CD4-positive, CD25-positive, alpha-beta regulatory T cell (primary cell): ENCODE results near the gene CRB1. TPM values are rescaled to one million over a fixed set of nuclear protein-coding genes. Genes with fewer than 3 reads are reported as not detected.
"Not testable (repeated sequence)": the region's sequence is repeated elsewhere in the genome, so short reads cannot be mapped to it uniquely, and the experiment has no call there.

Source experiments
- ATAC-seq, 2 donors: fragments of 150-1000 bp; cut with Tn5 transposase; one replicate each; pipeline ENCODE4 v1.10.0; 2021; ENCODE audit warnings: low read depth in 2 of 2, moderate number of reproducible peaks in 2 of 2, moderate library complexity in 1 of 2
- DNase-seq, 3 donors: peaks; one replicate each; pipeline versions ENCODE4 v3.0.0 to v3.0.0-alpha.2; 2012 to 2022; ENCODE audit warnings: mixed read lengths in 1 of 3
- H3K27ac ChIP-seq: one replicate; pipeline ENCODE4 v1.7.0; 2013; ENCODE audit warnings: mild to moderate bottlenecking, low read length; ENCODE audit not compliant: insufficient read depth, poor library complexity, severe bottlenecking
- H3K27me3 ChIP-seq: one replicate; pipeline ENCODE4 v1.7.0; 2013; ENCODE audit warnings: low read length; ENCODE audit not compliant: control insufficient read depth, insufficient read depth
- H3K36me3 ChIP-seq: one replicate; pipeline ENCODE4 v1.7.0; 2013; ENCODE audit warnings: mild to moderate bottlenecking, low read length, moderate library complexity; ENCODE audit not compliant: control insufficient read depth, insufficient read depth
- H3K4me1 ChIP-seq: 2 replicates; pipeline ENCODE4 v1.7.0; 2013; ENCODE audit warnings: mild to moderate bottlenecking, low read length; ENCODE audit not compliant: insufficient read depth, control insufficient read depth, poor library complexity, severe bottlenecking
- H3K4me3 ChIP-seq: one replicate; pipeline ENCODE4 v1.7.0; 2013; ENCODE audit warnings: low read depth, mild to moderate bottlenecking, low read length, moderate library complexity
- H3K9me3 ChIP-seq, 2 experiments: 1 replicate in 1 of 2; 2 replicates in 1 of 2; pipeline ENCODE4 v1.7.0; 2013; ENCODE audit warnings: low read length in 2 of 2, mild to moderate bottlenecking in 1 of 2, moderate library complexity in 1 of 2; ENCODE audit not compliant: control insufficient read depth in 2 of 2
- H3K27ac Mint-ChIP-seq, 3 donors: one replicate each; pipeline ENCODE4 v1.8.0; 2020 to 2022; ENCODE audit warnings: mild to moderate bottlenecking in 3 of 3, mixed read lengths in 3 of 3, moderate library complexity in 2 of 3
- H3K27me3 Mint-ChIP-seq: one replicate; pipeline ENCODE4 v1.8.0; 2022; ENCODE audit warnings: mild to moderate bottlenecking, mixed read lengths
- H3K36me3 Mint-ChIP-seq: one replicate; pipeline ENCODE4 v1.8.0; 2020; ENCODE audit warnings: mixed read lengths
- H3K4me1 Mint-ChIP-seq, 4 donors: one replicate each; pipeline ENCODE4 v1.8.0; 2020 to 2022; ENCODE audit warnings: mixed read lengths in 4 of 4, mild to moderate bottlenecking in 1 of 4
- H3K4me3 Mint-ChIP-seq, 4 donors: one replicate each; pipeline ENCODE4 v1.8.0; 2020 to 2022; ENCODE audit warnings: mild to moderate bottlenecking in 4 of 4, mixed read lengths in 4 of 4, moderate library complexity in 3 of 4
- H3K9me3 Mint-ChIP-seq, 7 donors: one replicate each; pipeline ENCODE4 v1.8.0; 2020 to 2022; ENCODE audit warnings: mixed read lengths in 7 of 7, mild to moderate bottlenecking in 3 of 7, moderate library complexity in 2 of 7
- polyA plus RNA-seq, 4 donors: library from polyadenylated mRNA; unstranded; fragments of 300-500 nt; fragmentation: Illumina TruSeq; gene quantifications; one replicate each; pipeline ENCODE4 v1.2.3, GENCODE V29; 2021
- total RNA-seq: library from RNA; stranded (reverse); gene quantifications from one replicate; pipeline ENCODE4 v1.2.3, GENCODE V29; 2022

The CRB1 gene
- total and polyA plus RNA-seq, 5 donors from 2014 or later, result not detected

DNA sequence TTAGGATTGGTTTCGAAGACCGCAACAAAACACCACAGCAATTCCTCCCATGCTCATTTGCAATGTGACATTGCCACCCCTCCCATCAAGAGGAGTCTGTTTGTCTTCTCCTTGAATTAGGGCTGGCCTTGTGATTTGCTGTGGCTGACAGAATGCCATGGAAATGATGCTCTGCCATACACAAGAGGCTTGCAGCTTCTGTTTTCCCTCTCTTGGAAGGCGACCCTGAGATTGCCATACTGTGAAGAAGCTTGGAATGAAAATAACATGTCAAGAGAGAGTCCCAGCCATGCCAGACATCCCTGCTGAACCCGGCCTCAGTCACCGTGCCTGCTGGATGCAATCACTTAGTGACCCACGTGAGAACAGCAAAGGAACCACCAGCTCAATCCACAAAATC is 212.4 kb downstream of the CRB1 start:
- Mint-ChIP-seq H3K27me3 (peaks cover 5% of the 10 kb centered on the region), H3K27ac (no peak overlapping the region), H3K9me3 (peaks cover 0 to 3% (median 0%) of the 10 kb centered on the region in 7 donors), H3K4me1 (peaks cover 2 to 10% (median 6%) of the 10 kb centered on the region in 4 donors), H3K36me3 (no peaks in the 10 kb centered on the region), H3K4me3 (no peak overlapping the region)
- ATAC-seq (no peak), DNase-seq (no peak)
- H3K9me3 ChIP-seq, result no peaks in the 10 kb centered on the region
- no peaks in the 10 kb centered on the region for H3K36me3 ChIP-seq
- H3K4me3 ChIP-seq, result no peak overlapping the region
- H3K27ac ChIP-seq, result no peak overlapping the region
- peaks cover 9% of the 10 kb centered on the region for H3K27me3 ChIP-seq
- H3K4me1 ChIP-seq, result no peaks in the 10 kb centered on the region

- Mint-ChIP-seq H3K27ac (no peak overlapping the region), H3K4me1 (peaks cover 2 to 10% (median 6%) of the 10 kb centered on the region in 4 donors), H3K4me3 (no peak overlapping the region), H3K9me3 (peaks cover 0 to 3% (median 0%) of the 10 kb centered on the region in 7 donors), H3K27me3 (peaks cover 10% of the 10 kb centered on the region), H3K36me3 (no peaks in the 10 kb centered on the region)
- DNase-seq (peak in 1 of 3 donors; percentile 54), ATAC-seq (peak; percentile 50 to 67)
- Histone ChIP-seq H3K27me3 (peaks cover 9% of the 10 kb centered on the region), H3K4me3 (no peak overlapping the region), H3K4me1 (no peaks in the 10 kb centered on the region), H3K36me3 (no peaks in the 10 kb centered on the region), H3K27ac (no peak overlapping the region), H3K9me3 (no peaks in the 10 kb centered on the region)
Measured at GRCh38 chr1:197481101-197481500, 213.0 kb downstream of the CRB1 start.

DNA sequence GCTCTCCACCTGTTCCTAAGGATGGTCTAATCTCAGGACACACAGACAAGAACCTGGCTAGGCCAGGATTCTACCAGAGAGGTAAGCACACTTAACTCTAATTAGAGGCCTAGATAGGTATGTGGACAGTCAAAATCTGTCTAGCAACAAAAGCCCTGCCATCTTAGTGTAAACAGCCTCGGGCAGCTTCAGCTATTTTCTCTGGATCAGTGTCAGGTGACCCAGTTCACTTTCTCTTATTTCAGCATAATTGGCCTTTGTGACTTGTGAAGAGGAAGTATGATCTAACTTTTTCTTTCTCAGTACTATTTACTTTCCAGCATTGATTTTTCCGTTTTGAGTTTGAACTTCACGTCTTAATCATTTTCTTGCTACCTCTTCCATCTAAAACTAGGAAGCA is 217.7 kb downstream of the CRB1 start:
- Histone ChIP-seq H3K4me1 (no peaks in the 10 kb centered on the region), H3K36me3 (no peaks in the 10 kb centered on the region), H3K4me3 (no peak overlapping the region), H3K9me3 (no peaks in the 10 kb centered on the region), H3K27me3 (peaks cover 6% of the 10 kb centered on the region), H3K27ac (no peak overlapping the region)
- Mint-ChIP-seq H3K36me3 (no peaks in the 10 kb centered on the region), H3K27ac (no peak overlapping the region), H3K9me3 (no peaks in the 10 kb centered on the region), H3K27me3 (peaks cover 23% of the 10 kb centered on the region), H3K4me1 (peaks cover 2 to 10% (median 6%) of the 10 kb centered on the region in 4 donors), H3K4me3 (no peak overlapping the region)
- ATAC-seq (no peak), DNase-seq (no peak)

DNA sequence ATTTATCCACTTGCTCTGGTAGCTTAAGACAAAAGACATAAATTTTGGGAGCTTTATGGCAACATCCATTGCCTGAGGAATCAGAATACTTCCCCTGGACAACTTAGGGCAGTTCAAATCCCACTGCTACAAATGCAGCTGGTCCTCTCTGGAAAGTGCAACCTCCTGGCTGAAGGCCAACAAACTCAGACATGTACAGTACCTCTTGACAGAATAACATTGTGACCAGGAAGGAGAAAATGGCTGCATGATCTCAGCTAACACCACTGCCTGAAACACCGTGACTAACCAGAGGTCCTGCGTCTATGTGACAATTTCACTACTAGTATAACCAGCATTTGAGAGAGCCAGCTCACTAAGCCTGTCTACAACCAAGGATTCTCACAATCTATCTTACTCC is 218.9 kb downstream of the CRB1 start:
- Mint-ChIP-seq H3K4me1 (peaks cover 0 to under 1% (median 0%) of the 10 kb centered on the region in 4 donors), H3K9me3 (peaks cover 0 to 4% (median 0%) of the 10 kb centered on the region in 7 donors), H3K27me3 (peaks cover 23% of the 10 kb centered on the region), H3K4me3 (no peak overlapping the region), H3K36me3 (no peaks in the 10 kb centered on the region), H3K27ac (no peak overlapping the region)
- Histone ChIP-seq H3K36me3 (no peaks in the 10 kb centered on the region), H3K27me3 (peaks cover 2% of the 10 kb centered on the region), H3K27ac (no peak overlapping the region), H3K9me3 (no peaks in the 10 kb centered on the region), H3K4me1 (no peaks in the 10 kb centered on the region), H3K4me3 (no peak overlapping the region)
- ATAC-seq, result no peak
- no peak for DNase-seq

DNA sequence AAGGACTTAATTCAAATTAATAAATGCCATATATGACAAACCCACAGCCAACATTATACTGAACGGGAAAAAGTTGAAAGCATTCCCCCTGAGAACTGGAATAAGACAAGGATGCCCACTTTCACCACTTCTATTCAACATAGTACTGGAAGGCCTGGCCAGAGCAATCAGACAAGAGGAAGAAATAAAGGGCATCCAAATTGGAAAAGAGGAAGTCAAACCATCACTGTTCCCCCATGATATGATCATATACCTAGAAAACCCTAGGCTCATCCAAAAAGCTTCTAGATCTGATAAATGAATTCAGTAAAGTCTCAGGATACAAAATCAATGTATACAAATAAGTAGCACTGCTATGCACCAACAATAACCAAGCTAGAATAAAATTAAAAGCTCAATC is 223.5 kb downstream of the CRB1 start:
- H3K4me1 ChIP-seq, H3K27me3 ChIP-seq, H3K9me3 ChIP-seq, H3K27ac Mint-ChIP-seq, H3K4me3 ChIP-seq, H3K27ac ChIP-seq, H3K36me3 Mint-ChIP-seq, H3K36me3 ChIP-seq, H3K9me3 Mint-ChIP-seq, DNase-seq, ATAC-seq, H3K4me1 Mint-ChIP-seq, H3K4me3 Mint-ChIP-seq: not testable (repeated sequence)
- H3K27me3 Mint-ChIP-seq, result peaks cover 41% of the 10 kb centered on the region

DNA sequence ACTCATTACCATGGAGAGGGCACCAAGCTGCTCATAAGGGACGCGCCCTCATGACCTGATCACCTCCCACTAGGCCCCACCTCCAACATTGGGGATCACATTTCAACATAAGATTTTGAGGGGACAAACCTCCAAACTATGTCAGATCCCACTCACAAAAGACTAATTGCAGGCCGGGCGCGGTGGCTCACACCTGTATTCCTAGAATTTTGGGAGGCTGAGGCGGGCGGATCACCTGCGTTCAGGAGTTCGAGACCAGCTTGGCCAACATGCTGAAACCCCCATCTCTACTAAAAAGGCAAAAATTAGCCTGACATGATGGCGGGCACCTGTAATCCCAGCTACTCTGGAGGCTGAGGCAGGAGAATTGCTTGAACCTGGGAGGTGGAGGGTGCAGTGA is 228.7 kb downstream of the CRB1 start:
- peaks cover 0 to 6% (median 0%) of the 10 kb centered on the region in 7 donors for H3K9me3 Mint-ChIP-seq
- no peak overlapping the region for H3K27ac Mint-ChIP-seq
- Histone ChIP-seq H3K27me3 (peaks cover 3% of the 10 kb centered on the region), H3K9me3 (no peaks in the 10 kb centered on the region), H3K4me3 (no peak overlapping the region), H3K36me3 (no peaks in the 10 kb centered on the region), H3K27ac (no peak overlapping the region), H3K4me1 (no peaks in the 10 kb centered on the region)
- ATAC-seq (no peak), DNase-seq (no peak)
- H3K36me3 Mint-ChIP-seq, result no peaks in the 10 kb centered on the region
- no peaks in the 10 kb centered on the region for H3K4me1 Mint-ChIP-seq
- H3K27me3 Mint-ChIP-seq, result peaks cover 47% of the 10 kb centered on the region
- no peak overlapping the region for H3K4me3 Mint-ChIP-seq

- no peak overlapping the region for H3K27ac Mint-ChIP-seq
- Histone ChIP-seq H3K27me3 (no peaks in the 10 kb centered on the region), H3K36me3 (peaks cover 25% of the 10 kb centered on the region), H3K27ac (no peak overlapping the region), H3K4me1 (no peaks in the 10 kb centered on the region), H3K9me3 (no peaks in the 10 kb centered on the region), H3K4me3 (no peak overlapping the region)
- H3K36me3 Mint-ChIP-seq, result peaks cover 20% of the 10 kb centered on the region
- no peaks in the 10 kb centered on the region for H3K27me3 Mint-ChIP-seq
- DNase-seq (no peak), ATAC-seq (no peak)
- no peak overlapping the region for H3K4me3 Mint-ChIP-seq
- H3K9me3 Mint-ChIP-seq, result no peaks in the 10 kb centered on the region
- peaks cover 0 to 2% (median 0%) of the 10 kb centered on the region in 4 donors for H3K4me1 Mint-ChIP-seq
Measured at GRCh38 chr1:197510691-197511378, 242.8 kb downstream of the CRB1 start.

DNA sequence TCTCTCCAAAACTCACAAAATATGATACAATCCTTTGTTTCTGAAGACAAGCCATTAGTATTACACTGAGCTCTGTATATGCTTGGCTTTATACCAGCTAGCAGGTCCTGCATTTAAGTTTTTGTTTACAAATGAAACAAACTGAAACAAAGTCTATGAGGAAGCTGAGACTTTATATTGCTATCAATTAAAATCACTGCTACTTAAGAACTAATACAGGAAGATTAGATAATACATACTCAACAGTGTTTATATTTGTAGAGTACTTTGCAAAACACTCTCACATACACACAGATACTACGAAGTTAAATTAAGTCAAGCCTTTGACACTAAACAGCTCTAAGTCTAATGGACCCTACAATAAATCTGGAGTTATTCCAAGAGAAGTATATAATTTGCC is 247.4 kb downstream of the CRB1 start:
- Histone ChIP-seq H3K4me1 (no peaks in the 10 kb centered on the region), H3K36me3 (peaks cover 14% of the 10 kb centered on the region), H3K9me3 (no peaks in the 10 kb centered on the region), H3K27ac (no peak overlapping the region), H3K27me3 (no peaks in the 10 kb centered on the region), H3K4me3 (no peak overlapping the region)
- H3K4me3 Mint-ChIP-seq, result no peak overlapping the region
- peaks cover 19% of the 10 kb centered on the region for H3K36me3 Mint-ChIP-seq
- H3K27ac Mint-ChIP-seq, result no peak overlapping the region
- peaks cover 0 to 6% (median 0%) of the 10 kb centered on the region in 4 donors for H3K4me1 Mint-ChIP-seq
- DNase-seq (no peak), ATAC-seq (no peak)
- no peaks in the 10 kb centered on the region for H3K9me3 Mint-ChIP-seq
- H3K27me3 Mint-ChIP-seq, result no peaks in the 10 kb centered on the region
